Heart left ventricle (tissue), 16 donors: ENCODE results near the gene TCEANC. TPM values are rescaled to one million over a fixed set of nuclear protein-coding genes. Genes with fewer than 3 reads are reported as not detected.

ENCODE experiments used
- ATAC-seq, 4 donors: fragments of 200-7000 bp; cut with Tn5 transposase; one replicate each; pipeline ENCODE4 v1.9.1; 2020 to 2022; ENCODE audit warnings: moderate library complexity in 4 of 4, mild to moderate bottlenecking in 3 of 4, moderate number of reproducible peaks in 1 of 4
- DNase-seq, 5 donors: peaks; one replicate each; pipeline ENCODE4 v3.0.0-alpha.2; 2020
- H3K27ac ChIP-seq, 12 donors: fragments of 200-600 bp; sonication (generic) in 4 of 12; one replicate each; pipeline versions ENCODE4 v1.5.0 to v1.8.0; 2016 to 2022; ENCODE audit warnings: mild to moderate bottlenecking in 2 of 12
- H3K27me3 ChIP-seq, 9 donors: fragments of 200-600 bp; sonication (generic) in 2 of 9; one replicate each; pipeline versions ENCODE4 v1.5.1 to v1.8.0; 2016 to 2022; ENCODE audit warnings: mild to moderate bottlenecking in 3 of 9
- H3K36me3 ChIP-seq, 9 donors: fragments of 200-600 bp; sonication (generic) in 2 of 9; one replicate each; pipeline versions ENCODE4 v1.5.0 to v1.8.0; 2018 to 2022; ENCODE audit warnings: mild to moderate bottlenecking in 2 of 9
- H3K4me1 ChIP-seq, 12 donors: fragments of 200-600 bp; sonication (generic) in 4 of 12; one replicate each; pipeline versions ENCODE4 v1.5.0 to v1.8.0; 2016 to 2022; ENCODE audit warnings: mild to moderate bottlenecking in 3 of 12
- H3K4me3 ChIP-seq, 12 donors: fragments of 200-600 bp; sonication (generic) in 4 of 12; one replicate each; pipeline versions ENCODE4 v1.5.0 to v1.8.0; 2017 to 2022; ENCODE audit warnings: mild to moderate bottlenecking in 9 of 12, moderate library complexity in 4 of 12
- H3K9me3 ChIP-seq, 12 donors: fragments of 200-600 bp; sonication (generic) in 4 of 12; one replicate each; pipeline versions ENCODE4 v1.5.0 to v1.8.0; 2016 to 2022; ENCODE audit warnings: mild to moderate bottlenecking in 1 of 12
- CTCF ChIP-seq, 12 donors: fragments of 200-600 bp; sonication (generic) in 4 of 12; IDR thresholded peaks; one replicate each; pipeline versions ENCODE4 v1.5.0 to v1.8.0; 2018 to 2022; ENCODE audit warnings: antibody characterized with exemption in 12 of 12, mild to moderate bottlenecking in 5 of 12
- POLR2A ChIP-seq, 2 donors: fragments of 450-650 bp; IDR thresholded peaks; one replicate each; pipeline ENCODE4 v1.6.1; 2017; ENCODE audit warnings: antibody characterized with exemption in 2 of 2, mild to moderate bottlenecking in 2 of 2, moderate library complexity in 2 of 2
- WGBS, 4 donors: extraction: QIAGEN DNeasy Blood & Tissue Kit in 2 of 4; methylation state at CpG; one replicate each; pipeline versions ENCODE4 v1.1.5 to v1.1.7; 2013 to 2018; 5-methylcytosine and 5-hydroxymethylcytosine counted together
- intact Hi-C, 10 donors: fragments of 100-400 bp; cut with DNase I; formaldehyde crosslinking; loops; one replicate each; pipeline versions ENCODE4 v1.11.1 to v1.14.2; 2022
- polyA plus RNA-seq, 2 donors: library from polyadenylated mRNA; stranded (reverse); fragments of 200-250 nt; gene quantifications; one replicate each; pipeline ENCODE4 v1.2.3, GENCODE V29; 2013
- total RNA-seq, 9 donors: library from RNA; depleted of rRNA in 2 of 9; stranded (reverse); fragments of >200 nt in 2 of 9; fragmentation: NEBNext Ultra II Directional in 3 of 9; extraction: Animal tissue kit (Norgen Biotek cat#: 25700) in 3 of 9; gene quantifications; one replicate each; pipeline versions ENCODE4 v1.1.0 to v1.2.4, GENCODE V29; 2016 to 2023
- donor health status: ischemic (EF 13 %, LVEDD 7.1; RV severe dilation, severe dysfunction).
- donor health status: healthy with polysubstance abuse.
- donor health status: DM: no; HTN: yes; CAD: no.
- donor health status: DM: no; HTN: no; CAD: no.
- donor health status: ischemic (EF 25% LVEDD 6.9; RV normal size, moderate dysfunction).
- donor health status: ischemic (EF 25% LVEDD 5.7; RV mildly dilated, moderate dysfunction).
- donor health status: healthy.
- donor health status: DM: yes; HTN: yes; CAD: no.
- donor health status: ischemic (EF 35%, LVEDD 5.7; RV mildly dilated, moderate dysfunction).
- donor health status: nonischemic (EF 11% LVEDD 7.7; RV severe dilation, severe dysfunction).
- donor health status: DM: yes; HTN: yes; CAD: no.
- donor health status: PGD.
- donor health status: ischemic (EF 29% LVEDD 5.4; RV normal size, mild dysfunction).
- donor health status: nonischemic (EF 23%, LVEDD 6.1; RV moderate dilation, normal function).

Gene TCEANC
- total and polyA plus RNA-seq, 11 donors: 1.0 to 6.8 (median 3.9) TPM

GRCh38 chrX:13693341-13693961 is 40.5 kb downstream of the TCEANC start:
- DNase-seq (no peak), ATAC-seq (no peak)
- H3K4me3 ChIP-seq: no peak overlapping the region
- no peaks in the 10 kb centered on the region for H3K36me3 ChIP-seq
- no peaks in the 10 kb centered on the region for H3K9me3 ChIP-seq
- no peak for TF ChIP-seq CTCF (IDR thresholded peaks at IDR 0.05)
- no peak for TF ChIP-seq POLR2A (IDR thresholded peaks at IDR 0.05)
- H3K4me1 ChIP-seq: peaks cover 0 to 61% (median 34%) of the 10 kb centered on the region in 12 donors
- H3K27me3 ChIP-seq: peaks cover 0 to 54% (median 0%) of the 10 kb centered on the region in 9 donors
- peak overlapping the region in 1 of 12 donors; percentile 10 for H3K27ac ChIP-seq
- intact Hi-C loops: loop anchor here in 1 of 10 donors (1.0 kb wide), 1 partner anchor 11 kb away; no protein-coding TSS in a partner anchor
- 40 to 60% (median 52%) methylated on average over 7 of the region's 7 CpGs for WGBS, 4 donors

- DNase-seq (no peak), ATAC-seq (no peak)
- Histone ChIP-seq H3K9me3 (no peaks in the 10 kb centered on the region), H3K4me1 (peaks cover 0 to 70% (median 39%) of the 10 kb centered on the region in 12 donors), H3K27ac (no peak overlapping the region), H3K36me3 (no peaks in the 10 kb centered on the region), H3K4me3 (no peak overlapping the region), H3K27me3 (peaks cover 0 to 47% (median 0%) of the 10 kb centered on the region in 9 donors)
- intact Hi-C loops: no loop called here
- TF ChIP-seq CTCF (IDR thresholded peaks at IDR 0.05) (no peak), POLR2A (IDR thresholded peaks at IDR 0.05) (no peak)
- 44 to 53% (median 47%) methylated on average over 2 of the region's 2 CpGs for WGBS, 4 donors
Observed at GRCh38 chrX:13694359-13694758, 41.4 kb downstream of the TCEANC start.

GRCh38 chrX:13694983-13695382 is 42.0 kb downstream of the TCEANC start:
- H3K4me1 ChIP-seq: peaks cover 0 to 76% (median 44%) of the 10 kb centered on the region in 12 donors
- H3K4me3 ChIP-seq: no peak overlapping the region
- H3K9me3 ChIP-seq: no peaks in the 10 kb centered on the region
- H3K36me3 ChIP-seq: no peaks in the 10 kb centered on the region
- peaks cover 0 to 42% (median 0%) of the 10 kb centered on the region in 9 donors for H3K27me3 ChIP-seq
- TF ChIP-seq CTCF (IDR thresholded peaks at IDR 0.05): no peak
- H3K27ac ChIP-seq: no peak overlapping the region
- ATAC-seq (no peak), DNase-seq (no peak)
- intact Hi-C loops: loop anchor here in 1 of 10 donors (5.0 kb wide), 1 partner anchor 37 kb away; the partner anchor contains the start of genes OFD1 and TRAPPC2
- 56 to 77% (median 60%) methylated on average over 8 of the region's 8 CpGs for WGBS, 4 donors

GRCh38 chrX:13695601-13696115 is 42.7 kb downstream of the TCEANC start:
- Histone ChIP-seq H3K4me3 (no peak overlapping the region), H3K9me3 (no peaks in the 10 kb centered on the region), H3K27ac (no peak overlapping the region), H3K4me1 (peaks cover 0 to 78% (median 47%) of the 10 kb centered on the region in 12 donors), H3K27me3 (peaks cover 0 to 37% (median 0%) of the 10 kb centered on the region in 9 donors), H3K36me3 (no peaks in the 10 kb centered on the region)
- WGBS, 4 donors: 81 to 91% (median 85%) methylated on average over 4 of the region's 4 CpGs
- intact Hi-C loops: loop anchor here in 1 of 10 donors (5.0 kb wide), 1 partner anchor 37 kb away; the partner anchor contains the start of genes OFD1 and TRAPPC2
- ATAC-seq: no peak
- TF ChIP-seq POLR2A (IDR thresholded peaks at IDR 0.05) (no peak), CTCF (IDR thresholded peaks at IDR 0.05) (no peak)
- no peak for DNase-seq
